ENCODE results near the gene TFIP11. TPM values are rescaled to one million over a fixed set of nuclear protein-coding genes. Genes with fewer than 3 reads are reported as not detected.
A peak's percentile ranks its signal among the peaks of the same experiment; 100 is the strongest.

The TFIP11 gene
- total and polyA plus RNA-seq, 9 of the 15 experiments (the other 6 are each of a cell fraction or from before 2014, with no cell fraction given): 11.5 to 38.1 (median 25.2) TPM

- TF ChIP-seq STAG1 (CRISPR knock-in tag; IDR thresholded peaks at IDR 0.05; ENCODE audit: borderline replicate concordance) (no peak), RB1 (IDR thresholded peaks at IDR 0.05; ENCODE audit: low read depth) (no peak), BRF2 (IDR thresholded peaks at IDR 0.05; ENCODE audit: borderline replicate concordance, insufficient read depth, insufficient read length) (no peak)
Measured at GRCh38 chr22:26481112-26481693, 31.1 kb downstream of the TFIP11 start (continued).

GRCh38 chr22:26480611-26480932 is 31.7 kb downstream of the TFIP11 start:
- no peak overlapping the region for H2AFZ ChIP-seq (ENCODE audit: low read depth, low read length)
- H4K20me1 ChIP-seq (replicated peaks; ENCODE audit: control insufficient read depth, insufficient read depth, low read length): no peaks in the 10 kb centered on the region
- CTCF ChIA-PET (ENCODE audit: low intra/inter-chr PET ratio): no interaction called here
- intact Hi-C loops (cut with micrococcal nuclease): loop anchor here (10.0 kb wide), 1 partner anchor 104 kb away; no protein-coding TSS in a partner anchor
- H3K4me3 ChIP-seq: peak overlapping the region; percentile 89
- in situ Hi-C loops (cut with MboI): no loop called here
- BruUV-seq (replicated peaks): no TSS peak
- H3K36me3 ChIP-seq (ENCODE audit: control insufficient read depth, insufficient read depth, low read length): peaks cover 36% of the 10 kb centered on the region; the same call in 2 of the 3 replicates
- DNase-seq (ENCODE audit: extremely low read depth in 1 of 4, low spot score in 3 of 4) (no peak), FAIRE-seq (no peak), ATAC-seq (no peak)
- no peaks in the 10 kb centered on the region for H3K27me3 ChIP-seq (ENCODE audit: control insufficient read depth in 2 of 2, insufficient read depth in 2 of 2, low read length in 2 of 2)
- H3K9ac ChIP-seq (ENCODE audit: insufficient read depth in 1 of 2, low read depth in 2 of 2, low read length in 2 of 2): peak overlapping the region; percentile 80 to 81; a peak in 3 of 4 replicates
- no peaks in the 10 kb centered on the region for H3K9me3 ChIP-seq (replicated peaks; ENCODE audit: control insufficient read depth, insufficient read depth, low read depth, low read length)
- H3K27ac ChIP-seq (ENCODE audit: extremely low read depth, low read depth, low read length): peak overlapping the region; percentile 86
- POLR2A ChIA-PET: interaction anchor here (0.7 kb wide), 1 partner anchor 12 kb away, joined by 4 read pairs; no protein-coding TSS in a partner anchor
- H3K4me2 ChIP-seq (ENCODE audit: insufficient read depth, low read length): peak overlapping the region; percentile 97
- TF ChIP-seq CHD2 (IDR thresholded peaks at IDR 0.05; ENCODE audit: low read depth, low read length): no peak
- no peak for TF ChIP-seq SMAD2 (IDR thresholded peaks at IDR 0.05; ENCODE audit: low read depth, low read length)
- TF ChIP-seq LCOR (CRISPR knock-in tag; IDR thresholded peaks at IDR 0.05): no peak
- TF ChIP-seq HDAC1 (IDR thresholded peaks at IDR 0.05): no peak
- TF ChIP-seq DEAF1 (CRISPR knock-in tag; IDR thresholded peaks at IDR 0.05): no peak
- no peak for TF ChIP-seq ATF3 (IDR thresholded peaks at IDR 0.05)
- TF ChIP-seq ATF3 (CRISPR knock-in tag; conservative IDR thresholded peaks at IDR 0.05): no peak
- no peak for TF ChIP-seq ERF (CRISPR knock-in tag; IDR thresholded peaks at IDR 0.05)
- no peak for TF ChIP-seq ILK (tag; IDR thresholded peaks at IDR 0.05; ENCODE audit: borderline replicate concordance, low read depth)
- TF ChIP-seq GABPB1 (CRISPR knock-in tag; IDR thresholded peaks at IDR 0.05): no peak
- H3K79me2 ChIP-seq (ENCODE audit: control insufficient read depth, insufficient read depth, low read length): peaks cover 90% of the 10 kb centered on the region
- WGBS (ENCODE audit: insufficient coverage, low coverage, missing lambda C conversion rate): 11% methylated on average over 2 of the region's 2 CpGs
- no peaks in the 10 kb centered on the region for H3K9me1 ChIP-seq (ENCODE audit: control insufficient read depth, insufficient read depth, low read length)
- H3K4me1 ChIP-seq (replicated peaks in 1 of 2; ENCODE audit: control insufficient read depth in 2 of 2, insufficient read depth in 2 of 2, low read length in 2 of 2): peaks cover 14 to 46% of the 10 kb centered on the region in 2 experiments; a peak in 4 of 5 replicates
